NK-92 treated with Interleukin-12 subunit alpha and Interleukin-12 subunit beta, amount 100 ng/mL, for 24 hours (cell line): ENCODE measurements around the gene CDA.

Source experiments
- DNase-seq: peaks from one replicate; lab custom pipeline; 2025; lab: John Stamatoyannopoulos, UW

The CDA gene

DNA sequence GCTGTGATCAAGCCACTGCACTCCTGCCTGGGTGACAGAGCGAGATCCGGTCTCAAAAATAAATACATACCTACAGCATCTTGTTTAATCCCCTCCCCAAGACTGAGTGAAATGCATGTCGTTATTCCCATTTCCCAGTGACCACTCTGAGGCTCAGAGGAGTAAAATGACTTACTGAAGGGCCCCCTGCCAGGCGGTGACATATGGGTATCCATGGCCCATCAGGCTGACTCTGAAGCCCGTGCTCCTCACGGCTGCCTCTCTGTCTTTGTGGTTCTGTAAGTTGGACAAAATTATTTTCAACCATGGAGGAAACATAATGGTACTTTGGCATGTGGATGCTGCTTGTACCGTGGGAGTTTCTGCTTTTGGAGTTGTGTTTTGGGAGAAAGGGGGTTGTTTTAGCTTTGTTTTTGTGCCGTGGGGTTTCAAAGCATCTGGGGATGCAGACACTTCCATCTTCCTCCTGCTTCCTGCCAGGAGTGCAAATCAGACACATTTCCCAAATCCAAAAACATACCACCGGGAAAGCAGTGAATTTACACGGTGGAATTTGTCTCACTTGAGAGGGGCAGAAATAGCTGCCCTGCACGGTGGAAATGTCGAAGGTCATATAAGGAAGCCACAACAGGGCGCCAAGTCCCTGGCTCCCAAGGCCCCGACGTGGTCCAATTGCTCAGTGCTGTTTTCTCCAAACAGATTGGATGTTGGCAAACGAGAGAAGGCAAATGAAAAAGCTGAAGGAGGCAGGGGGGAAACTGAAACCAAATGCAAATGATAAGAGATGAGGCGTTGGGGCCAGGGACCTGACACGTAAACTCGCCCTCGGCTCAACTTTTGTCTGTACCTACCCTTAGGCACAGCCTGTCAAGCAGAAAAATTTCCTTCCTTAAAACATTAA lies 27.3 kb downstream of the CDA start:
- no peak for DNase-seq

GRCh38 chr1:20616847-20617487 lies 28.1 kb downstream of the CDA start:
- DNase-seq = no peak

- DNase-seq = no peak
These were observed 29.7 kb downstream of the CDA start for GRCh38 chr1:20618550-20618949.

DNA sequence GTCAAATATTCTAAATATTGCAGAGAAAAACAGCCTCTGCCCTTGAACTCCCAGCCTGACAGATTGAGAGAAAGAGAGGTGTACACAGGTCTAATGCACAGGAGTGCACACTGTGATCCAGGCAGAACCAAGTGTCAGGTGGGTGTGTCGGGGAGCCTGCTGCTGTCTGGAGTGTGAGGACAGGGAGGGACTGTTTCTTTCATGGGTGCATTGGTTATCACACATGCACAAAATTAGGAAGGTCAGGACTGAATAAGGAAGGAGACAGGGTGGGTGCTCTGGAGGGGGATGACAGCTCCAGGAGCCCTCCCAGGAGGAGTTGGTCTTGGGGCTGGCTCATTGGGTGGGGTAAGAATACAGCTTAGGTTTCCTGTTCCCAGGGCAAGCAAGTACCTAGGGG lies 31.1 kb downstream of the CDA start:
- DNase-seq = no peak

DNA sequence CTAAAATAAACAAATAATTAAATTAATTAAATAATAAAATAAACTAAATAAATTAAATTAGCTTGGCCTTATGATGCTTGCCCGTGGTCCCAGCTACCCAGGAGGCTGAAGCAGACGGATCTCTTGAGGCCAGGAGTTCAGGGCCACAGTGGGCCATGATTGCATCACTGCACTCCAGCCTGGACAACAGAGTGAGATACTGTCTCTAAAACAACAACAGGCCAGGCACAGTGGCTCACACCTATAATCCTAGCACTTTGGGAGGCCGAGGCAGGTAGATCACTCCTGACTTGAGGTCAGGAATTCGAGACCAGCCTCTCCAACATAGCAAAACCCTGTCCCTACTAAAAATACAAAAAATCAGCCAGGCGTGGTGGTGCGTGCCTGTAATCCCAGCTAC lies 32.1 kb downstream of the CDA start:
- DNase-seq = no peak

DNA sequence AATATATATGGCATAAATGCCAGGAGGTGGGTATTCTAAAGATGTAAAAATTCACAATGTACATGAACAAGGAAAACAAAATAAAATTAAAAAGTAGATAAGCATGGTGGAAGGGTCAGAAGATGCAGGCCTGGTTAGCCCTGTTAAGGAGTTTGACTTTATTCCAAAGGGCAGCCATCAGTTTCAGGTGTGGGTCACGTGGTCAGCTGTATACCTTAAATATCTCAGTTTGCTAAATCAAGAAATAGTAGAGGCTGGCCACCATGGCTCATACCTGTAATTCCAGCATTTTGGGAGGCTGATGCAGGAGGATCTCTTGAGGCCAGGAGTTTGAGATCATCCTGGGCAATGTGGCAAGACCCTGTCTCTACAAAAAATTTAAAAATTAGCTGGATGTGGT lies 35.8 kb downstream of the CDA start:
- no peak for DNase-seq

DNA sequence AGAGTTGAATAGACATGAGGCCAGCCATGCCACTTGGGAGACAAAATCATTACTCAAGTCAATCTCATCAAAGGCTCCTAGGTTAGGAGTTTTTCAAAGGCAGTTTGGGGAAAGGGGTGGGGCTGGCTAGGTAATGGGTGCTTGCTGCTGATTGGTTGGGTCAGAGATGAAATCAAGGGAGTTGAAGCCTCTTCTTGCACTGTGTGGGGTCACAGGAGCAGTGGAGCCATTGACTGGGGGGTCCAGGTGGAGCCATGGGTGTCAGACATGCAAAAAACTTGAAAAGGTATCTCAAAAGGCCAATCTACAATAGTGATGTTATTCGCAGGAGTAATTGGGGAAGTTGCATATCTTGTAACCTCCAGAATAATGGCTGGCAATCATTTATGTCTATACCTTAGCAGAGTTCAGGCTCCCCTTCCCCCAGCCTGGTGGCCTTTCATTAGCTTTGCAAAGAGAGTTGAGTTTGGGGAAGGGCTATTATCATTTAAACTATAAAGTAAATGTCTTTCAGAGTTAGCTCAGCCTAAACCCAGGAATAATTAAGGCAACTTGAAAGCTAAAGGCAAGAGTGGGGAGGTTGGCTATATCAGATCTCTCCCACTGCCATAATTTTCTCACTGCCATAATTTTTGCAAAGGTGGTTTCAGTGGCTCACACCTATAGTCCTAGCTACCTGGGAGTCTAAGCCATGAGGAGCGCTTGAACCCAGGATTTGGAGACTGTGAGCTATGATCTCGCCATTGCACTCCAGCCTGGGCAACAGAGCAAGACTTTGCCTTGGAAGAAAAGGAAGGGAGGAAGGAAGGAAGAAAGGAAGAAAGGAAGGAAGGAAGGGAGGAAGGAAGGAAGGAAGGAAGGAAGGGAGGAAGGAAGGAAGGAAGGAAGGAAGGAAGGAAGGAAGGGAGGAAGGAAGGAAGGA lies 36.5 kb downstream of the CDA start:
- no peak for DNase-seq

DNA sequence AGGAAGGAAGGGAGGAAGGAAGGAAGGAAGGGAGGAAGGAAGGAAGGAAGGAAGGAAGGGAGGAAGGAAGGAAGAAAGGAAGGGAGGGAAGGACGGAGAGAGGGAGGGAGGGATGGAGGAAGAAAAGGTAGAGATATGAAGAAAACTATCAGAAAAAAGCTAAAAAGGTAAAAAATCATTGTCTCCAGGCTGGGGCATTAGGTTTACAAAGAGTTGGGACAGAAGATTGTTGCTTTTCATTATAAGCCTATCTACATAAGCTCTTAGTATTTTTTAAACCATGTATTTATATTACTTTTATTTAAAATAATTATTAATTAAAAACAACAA lies 37.2 kb downstream of the CDA start:
- DNase-seq = no peak

DNA sequence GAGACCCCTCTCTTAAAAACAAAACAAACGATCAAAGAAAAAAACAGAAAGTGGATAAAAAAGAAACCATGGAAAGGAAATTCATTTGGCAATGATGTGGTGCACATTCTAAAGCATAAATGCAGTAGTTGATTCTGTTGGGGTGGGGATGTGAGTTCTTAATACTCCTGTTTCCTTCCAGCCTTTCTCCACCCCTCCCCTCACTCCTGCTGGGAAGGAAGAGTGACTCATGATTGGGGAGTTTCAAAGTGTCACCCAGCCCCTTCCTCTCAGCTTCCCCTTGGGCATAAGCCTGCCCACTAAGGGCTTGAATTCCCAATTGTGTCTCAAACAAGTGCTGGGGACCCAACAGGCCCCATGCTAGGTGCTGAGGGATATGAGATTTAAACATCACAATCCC lies 37.6 kb downstream of the CDA start:
- no peak for DNase-seq

GRCh38 chr1:20630729-20631128 lies 41.8 kb downstream of the CDA start:
- no peak for DNase-seq

DNA sequence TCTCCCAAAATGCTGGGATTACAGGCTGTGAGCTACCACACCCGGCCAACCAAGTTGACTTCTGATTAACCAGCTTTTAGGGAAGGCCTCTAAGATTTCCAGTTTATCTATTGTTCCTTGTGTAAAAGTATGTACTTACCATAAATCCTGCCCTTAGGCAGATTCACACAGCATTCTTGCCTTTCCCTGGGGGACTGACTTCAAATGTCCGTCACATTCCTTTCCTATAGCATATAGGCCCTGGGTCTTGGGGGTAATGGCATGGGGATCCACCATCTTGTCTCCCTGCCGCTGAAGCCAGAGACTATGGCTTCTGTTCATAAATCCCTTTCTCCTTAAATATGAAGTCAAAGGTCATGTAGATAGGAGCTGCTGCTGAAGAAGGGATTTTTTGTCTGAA lies 43.5 kb downstream of the CDA start:
- no peak for DNase-seq

DNA sequence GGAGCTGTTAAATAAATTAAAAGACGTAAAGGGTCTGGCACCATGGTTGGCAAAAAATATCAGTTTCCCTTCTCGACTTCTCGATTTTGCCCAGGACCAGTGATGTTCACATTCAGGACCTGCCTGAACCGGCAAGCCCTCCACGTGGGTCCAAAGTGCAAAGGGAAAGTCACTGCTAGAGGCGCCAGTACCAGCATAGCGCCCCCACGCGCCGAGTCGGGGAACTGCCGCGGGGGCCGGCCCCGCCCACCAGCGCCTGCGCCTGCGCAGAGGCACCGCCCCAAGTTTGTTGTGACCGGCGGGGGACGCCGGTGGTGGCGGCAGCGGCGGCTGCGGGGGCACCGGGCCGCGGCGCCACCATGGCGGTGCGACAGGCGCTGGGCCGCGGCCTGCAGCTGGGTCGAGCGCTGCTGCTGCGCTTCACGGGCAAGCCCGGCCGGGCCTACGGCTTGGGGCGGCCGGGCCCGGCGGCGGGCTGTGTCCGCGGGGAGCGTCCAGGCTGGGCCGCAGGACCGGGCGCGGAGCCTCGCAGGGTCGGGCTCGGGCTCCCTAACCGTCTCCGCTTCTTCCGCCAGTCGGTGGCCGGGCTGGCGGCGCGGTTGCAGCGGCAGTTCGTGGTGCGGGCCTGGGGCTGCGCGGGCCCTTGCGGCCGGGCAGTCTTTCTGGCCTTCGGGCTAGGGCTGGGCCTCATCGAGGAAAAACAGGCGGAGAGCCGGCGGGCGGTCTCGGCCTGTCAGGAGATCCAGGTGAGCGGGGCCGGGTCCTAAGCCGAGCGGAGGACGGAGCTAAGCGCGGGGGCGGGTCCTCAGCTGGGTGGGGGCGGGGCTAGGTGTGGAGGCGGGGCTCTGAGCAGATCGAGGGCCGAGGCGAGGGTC lies 44.5 kb downstream of the CDA start, which contains the start of gene PINK1:
PINK1 (plus strand) TSS at position 269 of the 875 bp plus-strand sequence; CDS start at position 360, 91 bp downstream.
- DNase-seq = peak; percentile 33

DNA sequence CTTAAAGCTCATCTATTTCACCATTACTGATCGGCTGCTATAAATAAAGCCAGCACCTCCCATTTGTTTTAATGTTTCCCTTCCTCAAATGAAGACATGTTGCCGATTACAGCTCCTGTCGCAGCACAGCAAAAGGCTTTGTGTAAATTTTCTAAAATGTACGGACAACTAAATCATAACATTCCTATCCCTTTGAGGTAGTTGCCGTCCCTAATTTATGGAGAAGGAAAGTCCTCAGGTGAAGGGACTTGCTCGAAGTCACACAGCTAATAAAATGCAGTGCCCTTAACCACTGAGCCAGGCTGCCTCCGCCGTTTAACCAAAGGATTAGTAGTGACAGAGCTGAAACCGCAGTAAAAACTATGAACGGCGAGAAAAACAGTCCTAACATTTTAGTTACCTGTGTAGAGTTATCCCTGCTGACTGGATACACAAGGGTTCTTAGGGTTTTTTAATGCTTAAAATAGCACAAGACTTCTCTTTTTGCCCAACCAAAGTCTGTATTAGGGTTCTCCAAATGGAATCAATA lies 45.2 kb downstream of the CDA start:
- DNase-seq = no peak

DNA sequence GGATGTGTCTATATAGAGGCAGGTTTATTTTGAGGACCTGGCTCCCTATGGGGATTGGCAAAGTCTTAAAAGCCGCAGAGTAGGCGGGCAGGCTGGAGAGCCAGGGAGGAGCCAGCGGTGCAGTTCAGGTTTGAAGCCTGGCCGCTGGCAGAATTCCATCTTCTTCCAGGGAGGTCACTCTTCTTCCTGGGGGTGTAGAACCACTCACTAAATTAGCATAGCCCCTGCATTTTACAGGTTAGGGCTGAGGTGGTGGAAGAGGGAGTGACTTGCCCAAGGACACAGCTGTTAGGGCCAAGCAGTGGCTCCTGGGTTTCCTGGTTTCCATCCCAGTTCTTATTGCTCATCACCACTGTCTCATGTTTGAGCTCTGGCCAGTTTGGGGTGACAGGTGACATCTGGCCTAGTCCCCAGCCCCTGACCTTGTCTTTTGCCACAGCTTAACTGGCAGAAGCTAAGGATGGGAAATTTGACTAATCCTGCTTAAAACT lies 45.7 kb downstream of the CDA start:
- DNase-seq = no peak

GRCh38 chr1:20636785-20637347 lies 48.0 kb downstream of the CDA start:
- no peak for DNase-seq

DNA sequence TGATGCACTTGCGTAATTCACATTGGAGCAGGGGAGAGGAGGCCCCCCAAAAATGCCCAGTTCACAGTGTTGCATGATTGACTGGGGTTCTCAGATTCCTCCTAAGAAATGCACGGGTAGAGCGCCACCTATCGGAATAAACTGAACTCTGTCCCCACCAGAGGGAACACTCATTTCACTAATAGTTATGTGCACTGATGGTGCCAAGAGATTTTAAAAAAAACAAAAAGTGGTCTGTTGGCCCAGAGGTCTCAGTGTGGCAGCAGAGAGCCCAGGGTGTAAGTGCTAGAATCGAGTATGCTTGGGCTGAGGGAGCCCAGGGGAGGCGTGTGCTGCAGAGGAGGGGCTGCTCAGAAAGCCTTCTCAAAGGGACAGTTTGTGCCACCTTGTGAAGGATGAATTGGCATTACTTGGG lies 51.3 kb downstream of the CDA start:
- DNase-seq = peak; percentile 31

GRCh38 chr1:20641975-20642374 lies 53.1 kb downstream of the CDA start:
- DNase-seq = no peak

DNA sequence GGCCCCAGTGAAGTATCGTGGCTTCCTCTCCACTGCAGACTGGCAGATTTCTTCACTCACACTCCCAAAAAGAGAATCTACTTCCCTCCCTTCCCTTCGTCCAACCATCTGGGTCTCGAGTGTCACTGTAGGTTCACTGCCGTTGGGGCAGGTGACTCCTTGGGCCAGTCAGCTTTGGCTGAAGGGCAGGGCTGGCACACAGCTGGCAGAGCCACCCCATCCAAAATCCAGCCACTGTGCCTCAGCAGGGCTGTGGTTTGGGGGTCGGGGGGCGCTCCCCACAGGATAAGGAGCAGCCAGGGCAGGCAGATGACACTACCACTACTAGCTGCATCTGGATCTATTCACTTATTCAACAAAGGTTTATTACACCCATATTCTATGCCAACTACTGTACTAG lies 54.2 kb downstream of the CDA start:
- no peak for DNase-seq

- no peak for DNase-seq
These were observed 55.5 kb downstream of the CDA start for GRCh38 chr1:20644416-20644815.

- no peak for DNase-seq
These were observed 56.5 kb downstream of the CDA start for GRCh38 chr1:20645414-20645813.

DNA sequence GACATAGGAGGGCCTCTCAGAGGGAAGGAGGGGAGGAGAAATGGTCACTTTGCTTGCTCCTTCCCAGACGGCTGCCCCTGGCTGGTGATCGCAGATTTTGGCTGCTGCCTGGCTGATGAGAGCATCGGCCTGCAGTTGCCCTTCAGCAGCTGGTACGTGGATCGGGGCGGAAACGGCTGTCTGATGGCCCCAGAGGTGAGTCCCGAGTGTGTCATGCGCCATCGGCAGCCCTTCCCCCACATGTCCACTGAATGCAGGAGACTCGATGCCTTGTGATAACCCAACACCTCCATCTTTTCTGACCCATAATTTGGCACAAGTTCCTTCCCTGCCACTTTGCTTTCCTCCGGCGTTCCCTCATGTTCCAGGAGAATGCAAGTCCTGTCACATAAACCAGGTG lies 59.5 kb downstream of the CDA start:
- DNase-seq = no peak
